HCT116 (cell line): ENCODE data around the gene CPEB1. TPM values are rescaled to one million over a fixed set of nuclear protein-coding genes. Genes with fewer than 3 reads are reported as not detected.

Experiments
- ATAC-seq: fragments of 200-7000 bp; cut with Tn5 transposase; 2 replicates; pipeline ENCODE4 v1.9.1; 2020; ENCODE audit warnings: mild to moderate bottlenecking, moderate library complexity
- BruUV-seq: library from RNA; stranded (reverse); fragments of 400-500 nt; replicated peaks from 2 replicates; lab custom pipeline; 2021; lab: Mats Ljungman, UMichigan
- CTCF ChIA-PET: fragments of 300-600 bp; sonication (Branson Sonifier 250); formaldehyde crosslinking; loops from one replicate; lab custom pipeline; 2021; ENCODE audit warnings: antibody characterized with exemption; lab: Charles Lee
- POLR2A ChIA-PET: fragments of 300-600, 350-600 bp; sonication (Branson Sonifier 250); formaldehyde crosslinking; loops from one replicate; lab custom pipeline; 2021; ENCODE audit warnings: antibody characterized with exemption; lab: Charles Lee
- RAD21 ChIA-PET, 2 experiments: fragments of 300-600 bp; sonication (Branson Sonifier 250); formaldehyde crosslinking; loops; one replicate each; lab custom pipeline; 2023; ENCODE audit warnings: low total read pairs in 2 of 2; ENCODE audit not compliant: uncharacterized antibody in 2 of 2, unreplicated experiment in 2 of 2, low non-redundant PET in 1 of 2; lab: Charles Lee
- DNase-seq: peaks from one replicate; pipeline ENCODE4 v3.0.0-alpha.2; 2010; ENCODE audit warnings: low read depth, low spot score
- H2AFZ ChIP-seq: fragments of 200-600 bp; shearing (Covaris generic), sonication (generic); 2 replicates; pipeline ENCODE4 v1.6.1; 2017; ENCODE audit warnings: low read depth, mixed run types, mixed read lengths, antibody characterized with exemption, low read length; ENCODE audit not compliant: poor library complexity, severe bottlenecking
- H3K27ac ChIP-seq: 2 replicates; pipeline ENCODE4 v1.5.1; 2012; ENCODE audit warnings: low read depth, low read length
- H3K27me3 ChIP-seq: fragments of 200-600 bp; sonication (generic); 2 replicates; pipeline ENCODE4 v1.6.1; 2016; ENCODE audit warnings: mixed run types, low read length, mixed read lengths; ENCODE audit not compliant: insufficient read depth
- H3K36me3 ChIP-seq, 2 experiments: fragments of 200-500 bp in 1 of 2; fragments of 200-600 bp in 1 of 2; sonication (Bioruptor generic) in 1 of 2; sonication (generic) in 1 of 2; 2 replicates each; pipeline versions ENCODE4 v1.5.1 to v1.6.1; 2014 to 2016; ENCODE audit warnings: low read length in 2 of 2, inconsistent platforms in 1 of 2, mixed read lengths in 1 of 2, mixed run types in 1 of 2; ENCODE audit not compliant: insufficient read depth in 2 of 2, control insufficient read depth in 1 of 2
- H3K4me1 ChIP-seq, 2 experiments: fragments of 200-600 bp in 1 of 2; sonication (generic) in 1 of 2; 2 replicates each; pipeline versions ENCODE4 v1.5.1 to v1.6.1; 2012 to 2017; ENCODE audit warnings: low read length in 2 of 2, inconsistent platforms in 1 of 2, mild to moderate bottlenecking in 1 of 2, mixed read lengths in 1 of 2, mixed run types in 1 of 2, moderate library complexity in 1 of 2; ENCODE audit not compliant: insufficient read depth in 2 of 2, control insufficient read depth in 1 of 2
- H3K4me2 ChIP-seq: fragments of 200-600 bp; sonication (generic); 2 replicates; pipeline ENCODE4 v1.6.1; 2017; ENCODE audit warnings: mixed run types, low read length, mixed read lengths
- H3K4me3 ChIP-seq, 2 experiments: fragments of 200-600 bp in 1 of 2; sonication (generic) in 1 of 2; replicated peaks in 1 of 2; 2 replicates each; pipeline ENCODE4 v1.5.1; 2011 to 2016; ENCODE audit warnings: low read length in 2 of 2, control low read depth in 1 of 2, low read depth in 1 of 2, mild to moderate bottlenecking in 1 of 2, mixed read lengths in 1 of 2, mixed run types in 1 of 2
- H3K79me2 ChIP-seq: fragments of 200-600 bp; sonication (generic); 2 replicates; pipeline ENCODE4 v1.6.1; 2017; ENCODE audit warnings: mild to moderate bottlenecking, mixed run types, low read length, moderate library complexity, mixed read lengths; ENCODE audit not compliant: insufficient read depth
- H3K9ac ChIP-seq: fragments of 200-600 bp; sonication (generic); 2 replicates; pipeline ENCODE4 v1.6.1; 2016; ENCODE audit warnings: low read length, mixed read lengths
- H3K9me2 ChIP-seq: fragments of 200-600 bp; sonication (generic), shearing (Covaris generic); 2 replicates; pipeline ENCODE4 v1.6.1; 2017; ENCODE audit warnings: mixed run types, mild to moderate bottlenecking, moderate library complexity; ENCODE audit not compliant: insufficient read depth
- H3K9me3 ChIP-seq, 2 experiments: fragments of 200-500 bp in 1 of 2; fragments of 200-600 bp in 1 of 2; sonication (Bioruptor generic) in 1 of 2; sonication (generic) in 1 of 2; 2 replicates each; pipeline ENCODE4 v1.6.1; 2014 to 2017; ENCODE audit warnings: low read length in 2 of 2, mixed read lengths in 2 of 2, inconsistent platforms in 1 of 2, low read depth in 1 of 2, mild to moderate bottlenecking in 1 of 2, mixed run types in 1 of 2, moderate library complexity in 1 of 2; ENCODE audit not compliant: control insufficient read depth in 1 of 2, insufficient read depth in 1 of 2
- H4K20me1 ChIP-seq: fragments of 200-600 bp; sonication (generic), shearing (Covaris generic); 2 replicates; pipeline ENCODE4 v1.6.1; 2017; ENCODE audit warnings: mixed run types, mild to moderate bottlenecking, moderate library complexity; ENCODE audit not compliant: insufficient read depth
- ATF3 ChIP-seq: IDR thresholded peaks from 2 replicates; pipeline ENCODE4 v1.6.1; 2012
- CBX3 ChIP-seq: IDR thresholded peaks from 2 replicates; pipeline ENCODE4 v1.6.1; 2012; ENCODE audit warnings: low read depth
- CEBPB ChIP-seq: IDR thresholded peaks from 2 replicates; pipeline ENCODE4 v1.6.1; 2012; ENCODE audit warnings: low read depth
- CTCF ChIP-seq, 3 experiments: fragments of 200-600 bp in 1 of 3; sonication (generic) in 1 of 3; IDR thresholded peaks in 2 of 3; conservative IDR thresholded peaks in 1 of 3; 2 replicates each; pipeline ENCODE4 v1.5.1; 2012 to 2017; ENCODE audit warnings: low read depth in 2 of 3, low read length in 2 of 3, antibody characterized with exemption in 1 of 3, borderline replicate concordance in 1 of 3, control low read depth in 1 of 3, mild to moderate bottlenecking in 1 of 3, mixed read lengths in 1 of 3, mixed run types in 1 of 3, moderate library complexity in 1 of 3; ENCODE audit not compliant: insufficient read depth in 1 of 3
- EGR1 ChIP-seq: IDR thresholded peaks from 2 replicates; pipeline ENCODE4 v1.6.1; 2012; ENCODE audit warnings: low read depth
- ELF1 ChIP-seq: IDR thresholded peaks from 2 replicates; pipeline ENCODE4 v1.6.1; 2012; ENCODE audit warnings: low read depth, borderline replicate concordance
- EZH2 ChIP-seq: fragments of 200-600 bp; sonication (generic); IDR thresholded peaks from 2 replicates; pipeline ENCODE4 v1.6.1; 2017; ENCODE audit warnings: antibody characterized with exemption, mixed run types
- EZH2phosphoT487 ChIP-seq: fragments of 200-600 bp; IDR thresholded peaks from 2 replicates; pipeline ENCODE4 v1.6.1; 2018; ENCODE audit warnings: antibody characterized with exemption, borderline replicate concordance
- JUND ChIP-seq: IDR thresholded peaks from 2 replicates; pipeline ENCODE4 v1.6.1; 2012
- MAX ChIP-seq: IDR thresholded peaks from 2 replicates; pipeline ENCODE4 v1.6.1; 2012
- POLR2A ChIP-seq: IDR thresholded peaks from 2 replicates; pipeline ENCODE4 v1.7.0; 2011; ENCODE audit warnings: borderline replicate concordance; ENCODE audit not compliant: insufficient read depth, insufficient read length; ENCODE audit errors: extremely low read depth
- RAD21 ChIP-seq: IDR thresholded peaks from 2 replicates; pipeline ENCODE4 v1.6.1; 2012; ENCODE audit warnings: low read depth, mild to moderate bottlenecking
- REST ChIP-seq: IDR thresholded peaks from 2 replicates; pipeline ENCODE4 v1.6.1; 2012; ENCODE audit warnings: low read depth
- SP1 ChIP-seq: IDR thresholded peaks from 2 replicates; pipeline ENCODE4 v1.6.1; 2012; ENCODE audit warnings: low read depth
- SRF ChIP-seq: IDR thresholded peaks from 2 replicates; pipeline ENCODE4 v1.6.1; 2012; ENCODE audit warnings: low read depth
- TCF7L2 ChIP-seq: IDR thresholded peaks from 2 replicates; pipeline ENCODE4 v1.7.0; 2011; ENCODE audit warnings: borderline replicate concordance, inconsistent platforms; ENCODE audit not compliant: insufficient read depth, insufficient read length; ENCODE audit errors: extremely low read depth
- YY1 ChIP-seq: IDR thresholded peaks from 2 replicates; pipeline ENCODE4 v1.6.1; 2011; ENCODE audit warnings: low read length, low read depth, moderate library complexity, mild to moderate bottlenecking; ENCODE audit not compliant: insufficient replicate concordance; ENCODE audit errors: extremely low read depth
- ZBTB33 ChIP-seq: IDR thresholded peaks from 2 replicates; pipeline ENCODE4 v1.6.1; 2011; ENCODE audit warnings: mild to moderate bottlenecking, low read length, moderate library complexity; ENCODE audit not compliant: insufficient replicate concordance; ENCODE audit errors: extremely low read depth
- ZFX ChIP-seq: fragments of 450-650 bp; IDR thresholded peaks from 2 replicates; pipeline ENCODE4 v1.6.1; 2017
- ZNF274 ChIP-seq: fragments of 200-500 bp; sonication (Bioruptor generic); IDR thresholded peaks from 2 replicates; pipeline ENCODE4 v1.6.1; 2014; ENCODE audit warnings: mild to moderate bottlenecking, low read depth, low read length, inconsistent platforms
- intact Hi-C: fragments of 100-400 bp; cut with micrococcal nuclease; formaldehyde crosslinking; loops from 2 replicates; pipeline ENCODE4 v1.10.0; 2022
- total RNA-seq: library from RNA; stranded (reverse); gene quantifications from one replicate; pipeline ENCODE4 v1.2.1, GENCODE V29; 2021; ENCODE audit not compliant: unreplicated experiment

The CPEB1 gene
- total RNA-seq, 1 experiment from 2014 or later: not detected

- CTCF ChIA-PET: no interaction called here
- POLR2A ChIA-PET: no interaction called here
- no peak for TF ChIP-seq ZBTB33
- no peak for TF ChIP-seq JUND
- TF ChIP-seq POLR2A: no peak
- TF ChIP-seq EZH2phosphoT487: no peak
- no peak for TF ChIP-seq ELF1
- TF ChIP-seq CBX3: no peak
- no peak for TF ChIP-seq ZFX
- no peak for TF ChIP-seq EZH2
- TF ChIP-seq SRF: no peak
- no peak for TF ChIP-seq MAX
- TF ChIP-seq CTCF (IDR thresholded peaks at IDR 0.05 in 2 of 3, conservative IDR thresholded peaks at IDR 0.05 in 1 of 3; ENCODE audit: borderline replicate concordance in 1 of 3, insufficient read depth in 1 of 3, low read depth in 2 of 3, low read length in 2 of 3): no peak
- no peak for TF ChIP-seq CEBPB
- TF ChIP-seq EGR1: no peak
- TF ChIP-seq TCF7L2: no peak
- no peak for TF ChIP-seq RAD21
- TF ChIP-seq YY1: no peak
- TF ChIP-seq ATF3: no peak
- no peak for TF ChIP-seq REST
- TF ChIP-seq SP1: no peak
- TF ChIP-seq ZNF274: no peak
- no peaks in the 10 kb centered on the region for H3K4me1 ChIP-seq
- H3K27ac ChIP-seq: no peak overlapping the region
- no peaks in the 10 kb centered on the region for H3K9me2 ChIP-seq
- H4K20me1 ChIP-seq: no peaks in the 10 kb centered on the region
- H3K9ac ChIP-seq: no peak overlapping the region
- RAD21 ChIA-PET: no interaction called here
- intact Hi-C loops: no loop called here
- no peaks in the 10 kb centered on the region for H3K79me2 ChIP-seq
- H3K4me2 ChIP-seq: no peak overlapping the region
- no TSS peak for BruUV-seq
- no peak overlapping the region for H3K4me3 ChIP-seq
- ATAC-seq (0 out of 2 replicates have a peak, but pooled peaks have one; percentile 42), DNase-seq (no peak)
- no peak overlapping the region for H2AFZ ChIP-seq
- no peaks in the 10 kb centered on the region for H3K36me3 ChIP-seq
- H3K27me3 ChIP-seq: peaks cover 10% of the 10 kb centered on the region; the same call in 1 of the 2 replicates
- H3K9me3 ChIP-seq: no peaks in the 10 kb centered on the region
These were observed 74.2 kb downstream of the CPEB1 start for GRCh38 chr15:82572986-82573385.
